SKM-1 treated with dmso at 0.1 percent for 144 hours (cell line): ENCODE measurements around the gene TNS3.
A peak's percentile ranks its signal among the peaks of the same experiment; 100 is the strongest.

Experiments
- DNase-seq: peaks from one replicate; lab custom pipeline; 2025; ENCODE audit not compliant: unreplicated experiment; lab: John Stamatoyannopoulos, UW

Gene TNS3

GRCh38 chr7:47490501-47491265 is 91.2 kb downstream of the TNS3 start:
- no peak for DNase-seq

- DNase-seq: no peak
Measured at GRCh38 chr7:47489624-47490023, 92.3 kb downstream of the TNS3 start.

- DNase-seq: no peak
Measured at GRCh38 chr7:47488969-47489342, 93.0 kb downstream of the TNS3 start.

GRCh38 chr7:47488201-47488968 is 93.5 kb downstream of the TNS3 start:
- no peak for DNase-seq

GRCh38 chr7:47485640-47486435 is 96.1 kb downstream of the TNS3 start:
- DNase-seq: no peak

- no peak for DNase-seq
Measured at GRCh38 chr7:47484923-47485639, 96.8 kb downstream of the TNS3 start.

GRCh38 chr7:47484457-47484856 is 97.5 kb downstream of the TNS3 start:
- no peak for DNase-seq

- no peak for DNase-seq
Measured at GRCh38 chr7:47483604-47484273, 98.2 kb downstream of the TNS3 start.

- DNase-seq: peak; percentile 37
Measured at GRCh38 chr7:47482013-47482875, 99.7 kb downstream of the TNS3 start.

GRCh38 chr7:47481541-47482012 is 100.3 kb downstream of the TNS3 start:
- no peak for DNase-seq

GRCh38 chr7:47480576-47481538 is 101.1 kb downstream of the TNS3 start:
- DNase-seq: no peak

GRCh38 chr7:47479821-47480575 is 101.9 kb downstream of the TNS3 start:
- DNase-seq: no peak

- DNase-seq: no peak
Measured at GRCh38 chr7:47478926-47479711, 102.8 kb downstream of the TNS3 start.

- no peak for DNase-seq
Measured at GRCh38 chr7:47478017-47478344, 103.9 kb downstream of the TNS3 start.

GRCh38 chr7:47477191-47478016 is 104.5 kb downstream of the TNS3 start:
- DNase-seq: no peak

GRCh38 chr7:47475880-47476227 is 106.1 kb downstream of the TNS3 start:
- DNase-seq: no peak
